ENCODE measurements around the gene PFN1.
A peak's percentile ranks its signal among the peaks of the same experiment; 100 is the strongest.
"Not testable (repeated sequence)": the region's sequence is repeated elsewhere in the genome, so short reads cannot be mapped to it uniquely, and the experiment has no call there.

The PFN1 gene

DNA sequence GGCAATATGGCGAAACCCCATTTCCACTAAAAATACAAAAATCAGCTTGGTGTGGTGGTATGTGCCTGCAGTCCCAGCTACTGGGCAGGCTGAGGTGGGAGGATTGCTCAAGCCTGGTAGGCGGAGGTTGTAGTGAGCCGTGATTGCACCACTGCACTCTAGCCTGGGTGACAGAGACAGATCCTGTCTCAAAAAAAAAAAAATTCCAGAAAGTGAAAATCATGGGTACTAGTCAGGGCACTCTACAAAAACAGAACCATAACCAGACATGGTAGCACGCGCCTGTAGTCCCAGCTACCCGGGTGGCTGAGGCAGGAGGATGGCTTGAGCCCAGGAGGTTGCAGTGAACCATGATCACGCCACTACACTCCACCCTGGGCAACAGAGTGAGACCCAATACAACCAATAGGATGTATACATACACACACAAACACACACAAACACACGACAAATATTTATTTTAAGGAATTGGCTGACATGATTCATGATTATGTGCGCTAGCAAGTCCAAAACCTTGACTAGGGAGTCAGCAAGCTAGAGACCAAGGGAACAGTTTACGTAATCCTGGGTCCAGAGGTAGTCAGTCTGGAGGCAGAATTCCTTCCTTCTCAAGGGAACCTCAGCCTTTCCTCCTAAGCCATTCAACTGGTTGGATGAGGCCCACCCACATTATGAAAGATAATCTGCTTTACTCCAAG lies 27.8 kb downstream of the PFN1 start:
- DNase-seq: no peak

DNA sequence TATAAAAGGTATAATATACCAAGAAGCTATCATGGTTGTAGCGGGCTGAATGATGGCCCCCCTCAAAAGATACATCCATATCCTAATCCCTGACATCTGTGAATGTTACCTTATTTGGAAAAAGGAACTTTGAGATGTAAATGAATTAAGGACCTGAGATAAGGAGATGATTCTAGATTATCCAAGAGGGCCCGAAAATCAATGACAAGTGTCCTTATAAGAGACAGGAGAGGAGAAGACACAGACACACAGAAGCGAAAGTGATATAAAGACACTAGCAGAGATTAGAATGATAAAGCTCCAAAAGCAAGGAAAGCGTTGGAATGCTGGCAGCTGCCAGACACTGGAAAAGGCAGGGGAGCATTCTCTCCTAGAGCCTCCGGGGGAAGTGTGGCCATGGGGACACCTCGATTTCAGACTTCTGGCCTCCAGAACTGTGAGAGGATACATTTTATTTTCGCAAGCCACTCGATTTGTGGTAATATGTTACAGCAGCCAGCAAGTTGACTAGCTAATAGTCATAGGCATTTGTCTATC lies 28.8 kb downstream of the PFN1 start:
- no peak for DNase-seq

DNA sequence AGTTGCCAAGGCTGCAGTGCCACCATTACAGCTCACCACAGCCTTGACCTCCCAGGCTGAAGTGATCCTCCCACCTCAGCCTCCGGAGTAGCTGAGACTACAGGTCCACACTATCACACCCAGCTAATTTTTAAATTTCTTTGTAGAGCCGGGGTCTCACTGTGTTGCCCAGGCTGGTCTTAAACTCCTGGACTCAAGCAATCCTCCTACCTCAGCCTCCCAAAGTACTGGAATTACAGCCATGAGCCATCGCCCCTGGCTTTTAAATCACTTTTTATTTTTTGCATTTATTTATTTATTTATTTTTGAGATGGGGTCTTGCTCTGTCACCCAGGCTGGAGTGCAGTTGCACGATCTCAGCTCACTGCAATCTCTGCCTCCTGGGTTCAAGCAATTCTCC lies 33.8 kb downstream of the PFN1 start:
- DNase-seq: not testable (repeated sequence)

DNA sequence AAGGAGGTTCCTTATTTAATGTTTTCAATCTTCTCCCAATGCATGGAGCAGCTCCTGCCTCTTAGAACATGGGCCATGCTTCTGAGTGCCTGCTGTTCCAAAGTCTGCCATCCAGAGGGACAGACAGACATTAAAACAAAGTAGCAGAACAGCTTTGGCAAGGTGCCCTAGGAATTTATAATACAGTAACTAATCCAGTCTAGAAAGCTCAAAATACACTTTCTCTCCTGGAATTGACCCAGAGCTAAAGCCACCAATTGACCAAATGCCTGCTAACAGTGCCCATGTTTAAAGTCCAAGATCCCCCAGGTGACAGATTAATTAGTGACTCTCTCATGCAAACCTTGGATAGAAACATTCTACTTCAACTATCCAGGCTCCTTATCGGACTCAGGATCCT lies 34.3 kb downstream of the PFN1 start:
- DNase-seq: no peak

DNA sequence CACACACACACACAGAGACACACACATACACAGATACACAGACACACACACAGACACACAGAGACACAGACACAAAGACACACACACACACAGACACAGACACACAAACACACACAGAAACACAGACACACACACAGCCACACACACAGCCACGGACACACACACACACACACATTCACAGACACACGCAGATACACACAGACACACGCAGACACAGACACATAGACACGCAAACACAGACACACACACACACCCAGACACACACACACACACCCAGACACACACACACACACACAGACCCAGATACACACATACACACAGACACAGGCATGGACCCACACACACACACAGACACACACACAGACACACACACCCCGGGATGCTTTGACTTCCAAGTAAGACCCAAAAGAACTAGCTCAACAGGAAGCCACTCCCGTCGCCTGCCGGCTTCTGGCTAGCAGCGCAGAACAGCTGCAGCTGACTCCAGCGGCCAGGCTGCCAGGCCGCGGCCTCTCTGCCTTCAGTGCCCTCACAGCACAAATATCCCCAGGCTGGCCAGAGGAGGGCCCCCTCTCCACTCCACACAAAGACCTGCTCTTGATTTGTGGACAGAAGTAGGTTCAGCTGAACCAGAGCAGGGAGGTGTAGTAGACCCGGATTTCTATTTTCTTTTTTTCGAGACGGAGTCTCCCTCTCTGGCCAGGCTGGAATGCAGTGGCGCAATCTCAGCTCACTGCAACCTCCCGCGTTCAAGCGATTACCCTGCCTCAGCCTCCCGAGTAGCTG lies 39.4 kb downstream of the PFN1 start:
- peak; percentile 83 for DNase-seq

DNA sequence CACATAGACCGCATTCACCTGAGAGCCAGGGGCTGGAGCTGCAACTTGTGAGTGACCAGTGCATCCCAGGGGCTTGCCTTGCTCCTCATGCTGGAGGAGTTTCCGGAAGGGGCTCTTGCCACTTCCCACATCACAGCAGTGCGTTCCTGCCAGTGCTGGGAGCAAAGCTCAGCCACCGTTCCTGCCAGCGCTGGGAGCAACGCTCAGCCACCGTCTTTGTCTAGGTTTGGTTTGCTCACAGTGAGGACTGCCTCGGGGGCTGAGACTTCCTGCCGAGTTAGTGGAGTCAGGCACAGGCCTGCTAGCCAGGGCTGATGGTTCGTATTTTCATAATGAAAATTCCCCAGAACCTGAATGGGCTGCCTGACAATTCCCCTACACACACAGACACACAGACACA lies 40.0 kb downstream of the PFN1 start:
- DNase-seq: peak; percentile 85

DNA sequence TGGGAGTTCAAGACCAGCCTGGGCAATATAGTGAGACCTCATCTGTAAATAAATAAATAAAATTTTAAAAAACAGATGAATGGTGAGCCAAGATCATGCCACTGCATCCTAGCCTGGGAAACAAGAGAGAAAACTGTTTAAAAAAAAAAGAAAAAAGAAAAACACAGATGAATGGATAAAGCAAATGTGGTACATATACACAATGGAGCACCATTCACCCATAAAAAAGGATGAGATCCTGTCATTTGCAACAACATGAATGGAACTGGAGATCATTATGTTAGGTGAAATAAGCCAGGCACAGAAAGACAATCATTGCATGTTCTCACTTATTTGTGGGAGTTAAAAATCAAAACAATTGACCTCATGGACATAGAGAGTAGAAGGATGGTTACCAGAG lies 41.7 kb downstream of the PFN1 start:
- not testable (repeated sequence) for DNase-seq

DNA sequence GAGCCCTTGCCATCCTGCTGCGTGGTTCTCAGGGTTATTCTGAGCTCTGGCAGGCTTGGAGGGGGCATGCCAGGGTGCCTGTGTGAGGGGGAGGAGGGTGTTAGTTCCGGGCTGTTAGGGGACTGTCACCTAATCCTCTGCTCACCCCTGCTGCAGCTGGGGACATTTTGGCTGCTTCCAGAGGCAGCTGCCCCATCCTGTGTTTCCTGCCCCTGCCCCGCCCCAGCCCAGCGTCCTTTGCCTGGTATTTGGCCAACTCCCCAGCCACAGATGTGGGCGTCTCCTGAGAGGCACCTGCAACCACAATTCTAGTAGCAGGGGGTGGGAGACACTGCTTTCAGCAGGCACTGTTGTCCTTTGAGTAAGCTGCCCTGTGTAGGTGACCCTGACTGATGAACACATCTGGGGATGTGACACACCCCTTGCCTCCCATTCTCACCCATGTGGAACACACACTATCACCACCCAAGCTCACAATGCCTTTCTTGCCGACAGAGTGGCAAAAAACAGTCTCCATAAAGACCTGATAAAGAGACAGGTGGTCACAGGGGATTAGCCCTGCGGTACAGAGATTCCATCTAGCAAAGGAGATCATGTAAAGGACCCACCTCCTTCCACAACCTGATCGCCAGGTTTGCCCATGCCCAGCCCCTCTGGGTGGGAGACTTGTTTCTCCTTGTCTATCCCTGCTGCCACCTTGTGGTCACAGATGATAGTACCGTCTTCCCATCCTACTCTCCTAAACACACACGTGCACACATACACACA lies 45.1 kb downstream of the PFN1 start, which contains the start of gene CHRNE:
CHRNE (minus strand) TSS at position 48 of the 768 bp plus-strand sequence; CDS start at position 13, 35 bp downstream.
- peak; percentile 89 for DNase-seq

DNA sequence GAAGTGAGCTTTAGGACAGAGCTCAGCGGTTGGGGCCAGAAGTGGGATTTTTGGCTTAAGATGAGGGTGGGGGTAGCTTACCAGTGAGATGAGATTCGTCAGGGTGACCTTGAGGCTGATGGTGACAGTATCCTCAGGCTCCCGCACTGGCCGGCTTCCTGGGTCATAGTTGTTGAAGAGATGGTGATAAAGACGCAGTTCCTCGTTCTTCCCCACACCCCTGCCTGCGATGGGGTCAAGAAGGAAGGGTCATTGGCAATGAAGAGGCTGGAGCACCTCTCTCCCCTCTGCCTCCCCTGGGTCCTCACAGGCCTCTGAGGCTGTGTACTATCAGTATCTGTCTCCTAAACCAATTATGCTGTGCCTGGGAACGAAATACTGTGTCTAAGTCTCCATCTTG lies 45.8 kb downstream of the PFN1 start:
- DNase-seq: no peak

DNA sequence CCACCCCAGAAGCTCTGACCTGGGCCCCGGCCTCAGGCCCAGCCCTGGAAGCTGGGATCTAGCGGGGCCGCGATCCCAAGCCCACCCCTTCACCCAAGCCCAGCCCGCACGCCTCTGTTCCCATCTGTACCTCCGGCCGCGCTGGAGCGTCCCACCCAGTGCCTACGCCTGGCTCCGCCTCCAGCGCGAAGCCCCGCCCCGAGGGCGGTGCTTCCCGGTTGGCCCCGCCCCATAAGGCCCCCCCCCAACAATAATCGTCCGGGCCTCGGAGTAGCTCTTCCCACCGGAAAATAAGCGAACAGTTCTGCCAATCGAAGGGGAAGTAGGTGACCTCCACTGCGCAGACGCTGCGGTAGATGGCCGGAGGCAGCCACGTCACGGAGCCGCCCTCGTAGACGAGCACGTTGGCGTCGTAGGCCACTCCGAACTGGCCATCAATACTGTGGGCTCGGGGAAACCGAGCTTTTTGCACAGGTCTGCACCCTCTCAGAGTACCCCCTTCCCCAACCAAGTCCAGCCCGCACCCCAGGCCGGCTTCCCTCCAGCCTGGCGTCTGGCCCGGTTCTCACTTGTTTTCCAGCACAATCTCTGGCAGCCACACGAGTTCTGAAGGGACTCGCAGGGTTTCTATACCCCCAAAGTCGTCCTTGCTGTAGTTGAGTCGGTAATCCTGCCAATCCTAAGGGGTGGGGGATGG lies 46.5 kb downstream of the PFN1 start:
- DNase-seq: no peak

DNA sequence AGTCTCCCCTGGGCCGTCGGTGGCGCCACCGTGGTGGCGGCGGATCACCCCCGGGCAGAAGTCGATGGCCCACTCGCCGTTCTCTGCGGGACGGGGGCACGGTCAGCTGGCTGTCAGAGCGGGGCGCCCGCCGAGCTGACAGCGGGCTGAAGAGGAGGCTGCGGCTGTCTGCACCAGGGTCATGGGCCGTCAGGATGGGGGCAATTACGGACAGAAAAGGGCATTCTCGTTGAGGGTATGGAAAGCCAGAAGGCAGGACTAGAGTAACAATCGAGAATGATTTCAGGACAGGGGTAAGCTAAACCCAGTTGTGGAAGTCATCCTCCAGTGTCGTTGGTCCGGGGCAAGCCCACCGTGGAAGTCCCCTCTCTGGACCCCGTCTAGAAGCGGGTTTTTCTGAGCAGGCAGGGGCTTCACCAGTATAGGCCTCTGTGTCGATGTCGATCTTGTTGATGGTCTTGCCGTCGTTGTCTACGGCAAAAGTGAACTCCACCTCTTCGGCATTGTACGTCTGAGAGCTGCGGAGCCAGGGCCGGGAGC lies 47.2 kb downstream of the PFN1 start:
- DNase-seq: no peak

DNA sequence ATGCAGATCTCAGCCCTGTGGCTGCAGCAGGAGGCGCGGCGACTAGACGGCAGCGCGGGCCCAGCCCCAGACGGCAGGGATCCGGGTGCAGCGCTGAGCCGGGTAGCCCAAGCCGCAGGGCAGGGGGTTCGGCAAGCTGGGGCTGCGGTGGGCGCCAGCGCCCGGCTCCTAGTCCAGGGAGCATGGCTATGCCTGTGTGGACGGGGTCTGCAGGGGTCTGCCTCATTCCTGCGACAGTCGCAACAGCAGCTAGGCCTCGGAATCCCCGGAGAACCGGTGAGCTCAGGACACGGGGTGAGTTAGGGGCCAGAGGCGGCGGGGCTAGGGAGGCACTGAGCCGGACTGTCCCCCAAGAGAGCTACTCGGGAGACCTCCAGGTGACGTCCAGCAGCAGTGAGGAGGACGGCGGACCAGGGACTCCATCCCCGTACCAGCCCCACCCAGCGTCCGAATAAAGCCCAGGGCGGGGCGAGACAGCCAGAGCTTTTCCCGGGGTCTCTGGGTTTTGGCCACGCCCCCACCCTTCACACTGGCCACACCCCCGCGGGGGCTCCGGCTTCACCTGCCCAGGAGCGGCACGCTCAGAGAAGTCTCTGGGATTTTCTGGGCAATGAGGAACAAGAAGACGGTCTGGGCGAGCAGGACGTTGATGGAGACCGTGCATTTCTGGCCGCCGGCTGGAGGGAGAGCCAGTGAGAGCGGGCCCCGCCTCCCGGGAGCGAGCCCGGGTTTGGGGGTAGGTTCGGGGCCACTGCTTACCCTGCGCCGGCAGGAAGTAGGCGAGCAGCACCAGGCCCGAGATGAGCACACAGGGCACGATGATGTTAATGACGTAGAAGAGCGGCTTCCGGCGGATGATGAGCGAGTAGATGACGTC lies 47.9 kb downstream of the PFN1 start:
- DNase-seq: no peak

DNA sequence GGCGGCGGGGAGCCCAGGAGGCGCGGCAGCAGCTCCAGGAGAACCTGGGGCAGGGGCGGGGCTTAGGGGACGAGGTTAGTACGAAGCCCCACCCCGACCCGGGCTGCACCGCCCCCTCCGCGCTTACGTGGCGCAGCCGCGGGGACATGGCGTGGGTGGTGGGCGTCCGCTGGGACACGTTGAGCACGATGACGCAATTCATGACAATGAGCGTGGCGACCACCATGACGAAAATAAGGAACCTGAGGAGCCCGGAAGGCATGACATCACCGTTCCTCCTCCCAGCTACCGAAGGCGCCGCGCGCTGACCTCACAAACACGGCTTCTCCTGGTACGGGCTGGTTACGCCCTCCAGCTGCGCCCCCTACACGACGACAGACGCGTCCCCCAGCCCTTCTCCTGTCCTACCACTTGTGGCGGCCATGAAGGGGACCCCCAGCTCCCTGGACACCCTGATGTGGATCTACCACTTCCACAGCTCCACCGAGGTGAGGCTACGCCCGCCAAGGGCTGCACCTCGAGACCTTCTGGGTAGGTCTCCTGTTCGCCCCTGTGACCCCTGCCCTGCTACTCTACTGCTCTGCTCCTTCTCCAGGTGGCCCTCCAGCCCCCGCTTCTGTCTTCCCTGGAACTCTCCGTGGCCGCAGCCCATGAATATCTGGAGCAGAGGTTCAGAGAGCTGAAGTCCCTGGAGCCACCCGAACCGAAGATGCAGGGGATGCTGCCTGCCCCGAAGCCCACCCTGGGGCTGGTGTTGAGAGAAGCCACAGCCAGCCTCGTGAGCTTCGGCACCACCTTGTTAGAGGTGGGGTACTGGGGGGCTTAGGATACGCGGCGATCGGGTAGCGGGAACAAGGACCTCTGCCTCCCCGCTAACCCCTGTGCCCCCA lies 48.7 kb downstream of the PFN1 start, which contains the start of gene C17orf107:
C17orf107 (plus strand) TSS at position 196 of the 890 bp plus-strand sequence; CDS start at position 423, 227 bp downstream.
- DNase-seq: peak; percentile 15

DNA sequence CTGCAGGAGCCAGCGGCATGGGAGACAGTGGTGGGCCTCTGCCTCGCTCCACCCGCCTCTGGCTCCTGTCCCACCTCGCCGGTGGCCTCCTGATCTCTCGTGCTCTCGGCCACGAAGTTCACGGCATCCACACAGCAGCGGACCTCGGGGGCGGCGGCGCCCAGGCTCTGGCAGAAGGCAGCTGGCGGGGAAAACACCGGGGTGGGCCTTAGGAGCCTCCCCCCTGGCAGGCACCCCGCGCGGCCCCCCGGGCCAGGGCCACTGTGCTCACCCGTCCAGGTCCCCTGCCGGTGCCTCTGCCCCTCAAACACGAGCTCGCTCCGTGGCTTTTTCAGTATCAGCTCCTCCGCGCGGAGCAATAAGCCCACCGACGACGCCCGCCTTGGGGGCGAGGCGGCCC lies 49.4 kb downstream of the PFN1 start:
- DNase-seq: no peak

DNA sequence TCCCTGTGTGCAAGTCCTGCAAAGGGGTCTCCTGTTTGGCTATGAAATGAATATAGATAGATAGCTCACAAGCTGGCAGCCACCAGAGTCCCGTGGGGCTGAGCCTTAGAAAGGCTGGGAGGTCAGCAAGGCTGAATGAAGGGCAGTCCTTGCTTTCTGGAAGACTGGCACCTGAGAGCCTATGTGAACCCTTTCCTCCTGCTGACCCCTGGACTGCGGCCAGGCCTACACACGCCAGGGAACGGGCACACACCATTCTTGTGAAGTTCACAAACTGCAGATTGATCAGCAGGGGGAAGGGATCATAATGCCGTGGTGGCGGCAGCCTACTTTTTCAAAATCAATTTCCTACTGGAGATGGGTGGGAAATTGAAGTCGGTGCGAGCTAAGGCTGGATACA lies 50.0 kb downstream of the PFN1 start:
- DNase-seq: no peak

DNA sequence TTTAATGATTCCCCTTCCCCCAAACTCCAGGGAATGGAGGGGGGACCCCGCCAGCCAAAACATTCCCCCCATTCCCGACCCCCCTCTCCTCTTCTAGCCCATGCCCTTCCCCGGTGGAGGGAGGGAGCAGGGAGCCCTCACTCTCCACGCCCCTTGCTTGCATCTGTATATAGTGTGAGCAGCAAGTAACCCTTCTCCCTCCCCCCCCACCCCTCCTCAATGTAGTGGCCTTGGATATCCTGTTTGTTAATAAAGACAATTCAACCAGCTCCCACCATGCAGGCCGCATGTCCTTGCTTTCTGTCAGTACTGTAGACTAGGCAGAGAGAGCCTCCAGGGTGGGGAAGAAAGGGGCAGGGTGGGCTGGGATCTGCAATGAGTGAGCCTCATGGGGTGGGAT lies 50.5 kb downstream of the PFN1 start:
- no peak for DNase-seq

DNA sequence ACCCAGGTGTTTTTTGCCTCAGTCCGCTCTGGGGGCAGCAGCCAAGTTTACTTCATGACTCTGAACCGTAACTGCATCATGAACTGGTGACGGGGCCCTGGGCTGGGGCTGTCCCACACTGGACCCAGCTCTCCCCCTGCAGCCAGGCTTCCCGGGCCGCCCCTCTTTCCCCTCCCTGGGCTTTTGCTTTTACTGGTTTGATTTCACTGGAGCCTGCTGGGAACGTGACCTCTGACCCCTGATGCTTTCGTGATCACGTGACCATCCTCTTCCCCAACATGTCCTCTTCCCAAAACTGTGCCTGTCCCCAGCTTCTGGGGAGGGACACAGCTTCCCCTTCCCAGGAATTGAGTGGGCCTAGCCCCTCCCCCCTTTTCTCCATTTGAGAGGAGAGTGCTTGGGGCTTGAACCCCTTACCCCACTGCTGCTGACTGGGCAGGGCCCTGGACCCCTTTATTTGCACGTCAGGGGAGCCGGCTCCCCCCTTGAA lies 51.1 kb downstream of the PFN1 start:
- DNase-seq: no peak

DNA sequence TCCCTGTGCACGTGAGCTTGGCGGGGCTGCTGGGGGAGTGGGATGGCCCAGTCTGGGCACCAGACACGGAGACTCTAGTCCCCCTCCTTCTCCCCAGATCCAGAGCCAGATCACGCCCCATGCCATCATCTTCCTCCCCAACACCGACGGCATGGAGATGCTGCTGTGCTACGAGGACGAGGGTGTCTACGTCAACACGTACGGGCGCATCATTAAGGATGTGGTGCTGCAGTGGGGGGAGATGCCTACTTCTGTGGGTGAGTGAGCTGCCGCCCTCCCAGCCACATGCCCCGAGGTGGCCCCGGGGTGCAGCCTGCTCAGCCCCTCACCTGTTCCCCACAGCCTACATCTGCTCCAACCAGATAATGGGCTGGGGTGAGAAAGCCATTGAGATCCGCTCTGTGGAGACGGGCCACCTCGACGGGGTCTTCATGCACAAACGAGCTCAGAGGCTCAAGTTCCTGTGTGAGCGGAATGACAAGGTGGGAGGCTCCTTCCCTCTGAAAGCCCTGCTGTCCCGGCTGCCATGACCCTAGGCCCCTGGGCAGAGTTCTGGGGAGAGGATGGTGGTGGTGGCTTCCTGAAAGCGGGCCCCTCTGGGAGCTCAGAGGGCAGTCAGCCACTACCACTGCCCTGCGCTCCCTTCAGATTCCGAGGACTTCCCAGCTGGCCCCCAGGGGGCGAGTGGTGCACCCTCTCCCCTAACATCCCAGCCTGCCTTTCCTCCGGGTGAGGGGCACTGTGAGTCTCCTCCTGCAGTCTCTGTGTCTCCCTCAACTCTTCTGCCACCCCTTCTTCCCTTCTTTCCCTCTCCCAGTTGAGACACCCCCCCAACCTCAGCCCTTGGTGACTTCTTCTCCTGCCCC lies 51.8 kb downstream of the PFN1 start:
- no peak for DNase-seq

All from NCI-H69 (cell line).